Activated effector memory CD4-positive, alpha-beta T cell treated with Interleukin-2 at 50 U/mL for 16 hours (primary cell): ENCODE measurements around the gene NVL.
A peak's percentile ranks its signal among the peaks of the same experiment; 100 is the strongest.

ENCODE experiments used
- DNase-seq: peaks from one replicate; pipeline ENCODE4 v3.0.0-alpha.2; 2020

Gene NVL

GRCh38 chr1:224192082-224192788 lies 137.7 kb downstream of the NVL start:
- no peak for DNase-seq

DNA sequence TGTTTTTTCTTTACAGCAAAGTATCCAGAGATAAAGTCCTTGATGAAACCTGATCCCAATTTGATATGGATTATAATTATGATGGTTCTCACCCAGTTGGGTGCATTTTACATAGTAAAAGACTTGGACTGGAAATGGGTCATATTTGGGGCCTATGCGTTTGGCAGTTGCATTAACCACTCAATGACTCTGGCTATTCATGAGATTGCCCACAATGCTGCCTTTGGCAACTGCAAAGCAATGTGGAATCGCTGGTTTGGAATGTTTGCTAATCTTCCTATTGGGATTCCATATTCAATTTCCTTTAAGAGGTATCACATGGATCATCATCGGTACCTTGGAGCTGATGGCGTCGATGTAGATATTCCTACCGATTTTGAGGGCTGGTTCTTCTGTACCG lies 140.4 kb downstream of the NVL start:
- no peak for DNase-seq

GRCh38 chr1:224188286-224188685 lies 141.7 kb downstream of the NVL start:
- DNase-seq, result no peak

DNA sequence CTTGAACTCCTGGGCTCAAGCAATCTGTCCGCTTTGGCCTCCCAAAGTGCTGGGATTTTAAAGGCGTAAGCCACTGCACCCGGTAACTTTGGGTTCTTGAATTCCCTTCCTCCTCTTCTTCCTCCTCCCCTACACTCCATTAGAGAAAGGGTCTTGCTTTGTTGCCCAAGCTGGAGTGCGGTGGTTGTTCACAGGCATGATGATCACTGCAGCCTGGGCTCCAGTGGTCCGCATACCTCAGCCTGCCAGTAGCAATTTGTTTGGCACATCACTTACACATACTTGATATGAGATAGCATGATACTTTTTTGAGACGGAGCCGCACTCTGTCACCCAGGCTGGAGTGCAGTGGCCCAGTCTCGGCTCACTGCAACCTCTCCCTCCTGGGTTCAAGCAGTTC lies 144.8 kb downstream of the NVL start:
- DNase-seq, result no peak

DNA sequence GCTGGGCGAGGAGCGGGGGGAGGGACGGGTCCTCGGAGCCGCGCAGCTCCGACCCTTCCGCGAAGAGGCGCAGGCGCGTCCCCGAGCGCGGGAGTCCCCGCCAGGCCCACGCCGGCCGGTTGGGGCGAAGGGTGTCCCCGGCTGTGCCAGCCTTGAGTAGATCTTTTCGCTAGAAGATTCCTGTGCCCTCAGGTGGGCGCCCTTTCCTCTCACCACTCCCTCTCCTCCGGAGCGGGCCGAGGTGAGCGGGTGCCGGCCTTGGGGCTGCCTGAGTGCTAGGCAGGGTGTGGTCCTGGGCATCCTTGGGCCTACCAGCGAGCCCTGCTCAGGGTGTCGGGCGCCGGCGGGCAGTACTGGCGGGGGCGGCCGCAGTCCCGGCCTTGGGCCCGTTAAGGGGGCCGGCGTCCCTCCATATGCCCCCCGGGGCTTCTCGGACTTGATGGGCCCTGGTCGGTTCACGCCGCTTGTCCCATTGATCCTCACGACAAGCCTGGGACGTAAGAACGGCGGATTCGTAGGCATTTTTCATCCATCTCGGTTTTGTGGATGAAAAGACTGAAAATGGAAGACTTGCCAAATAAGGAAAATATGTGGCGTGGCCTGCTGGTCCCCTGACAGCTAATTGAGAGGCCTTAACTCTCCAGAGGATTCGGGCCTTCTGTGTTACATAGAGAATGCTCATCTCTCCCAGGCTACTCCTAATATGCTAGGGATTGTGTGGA lies 146.2 kb downstream of the NVL start:
- DNase-seq, result peak; percentile 48

GRCh38 chr1:224182866-224183590 lies 146.9 kb downstream of the NVL start, which contains the start of gene DEGS1:
Gene DEGS1 (plus strand): TSS chr1:224183240. CDS start chr1:224183337, 97 bp downstream.
- peak; percentile 77 for DNase-seq

GRCh38 chr1:224182057-224182865 lies 147.7 kb downstream of the NVL start:
- DNase-seq, result peak; percentile 35

- DNase-seq, result no peak
Observed at GRCh38 chr1:224181453-224181810, 148.5 kb downstream of the NVL start.

DNA sequence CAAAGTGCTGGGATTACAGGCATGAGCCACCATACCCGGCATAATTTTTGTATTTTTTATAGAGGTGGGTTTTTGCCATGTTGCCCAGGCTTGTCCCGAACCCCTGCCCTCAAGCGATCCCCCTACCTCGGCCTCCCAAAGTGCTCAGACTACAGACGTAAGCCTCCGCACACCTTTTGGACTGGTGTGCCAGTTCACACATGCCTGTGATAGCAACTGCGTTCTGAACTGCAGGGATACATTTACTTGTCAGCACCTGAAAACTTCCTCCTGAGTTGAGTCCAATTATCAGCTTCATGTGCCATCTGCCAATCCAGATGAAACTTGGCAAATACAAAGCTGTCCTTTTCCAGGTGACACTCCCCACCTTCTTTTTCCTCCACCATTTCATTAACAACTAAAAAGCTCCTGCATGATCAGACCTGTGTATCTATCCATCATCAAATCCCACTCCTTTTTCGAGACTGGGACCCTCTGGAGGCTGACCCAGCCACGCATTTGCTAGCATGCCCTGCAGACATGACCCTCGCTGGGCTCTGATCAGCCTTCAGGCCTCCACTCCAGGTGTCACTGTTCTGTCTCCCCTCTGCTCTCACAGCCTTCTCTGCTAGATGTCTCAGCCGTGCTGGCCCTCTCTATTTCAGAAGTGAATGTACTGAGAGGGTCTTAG lies 149.1 kb downstream of the NVL start:
- no peak for DNase-seq

DNA sequence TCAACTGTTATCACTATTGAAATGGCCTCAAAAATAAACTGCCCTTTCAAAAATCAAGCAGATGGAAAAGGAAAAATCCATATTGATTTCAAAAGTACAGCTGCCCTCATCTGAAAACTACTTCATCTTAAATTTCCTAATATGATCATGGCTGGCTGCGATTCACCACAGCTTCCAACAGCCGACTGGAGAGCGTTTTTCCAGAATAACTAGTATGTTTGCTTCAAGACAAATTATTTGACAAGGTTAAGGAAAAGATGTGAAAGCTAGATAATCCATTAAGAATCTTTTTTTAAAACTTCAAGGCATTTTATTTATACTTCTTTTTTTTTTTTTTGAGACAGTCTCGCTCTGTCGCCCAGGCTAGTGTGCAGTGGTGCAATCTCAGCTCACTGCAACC lies 151.1 kb downstream of the NVL start:
- no peak for DNase-seq

DNA sequence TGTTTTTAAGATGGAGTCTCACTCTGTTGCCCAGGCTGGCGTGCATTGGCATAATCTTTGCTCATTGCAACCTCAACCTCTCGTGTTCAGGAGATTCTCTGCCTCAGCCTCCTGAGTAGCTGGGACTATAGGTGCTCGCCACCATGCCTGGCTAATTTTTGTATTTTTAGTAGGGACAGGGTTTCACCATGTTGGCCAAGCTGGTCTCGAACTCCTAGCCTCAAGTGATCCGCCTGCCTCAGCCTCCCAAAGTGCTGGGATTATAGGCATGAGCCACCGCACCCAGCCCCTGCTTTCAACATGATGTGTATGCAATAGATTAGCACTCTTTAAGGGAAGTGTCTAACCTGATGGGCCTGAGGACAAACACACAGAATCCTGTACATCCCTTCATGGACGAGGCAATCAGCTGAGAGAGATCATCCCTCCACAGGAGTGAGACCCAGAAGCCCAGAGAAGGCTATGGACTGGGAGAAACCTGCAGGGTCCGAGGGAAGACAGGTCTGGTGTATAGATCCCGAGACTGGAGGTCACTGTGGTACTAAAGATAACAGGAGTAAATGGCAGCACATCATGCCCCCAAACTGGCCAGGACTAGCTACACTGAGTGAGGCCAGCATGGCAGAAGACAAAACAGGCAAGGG lies 152.5 kb downstream of the NVL start:
- DNase-seq, result no peak
